ENCODE data around the gene RABGEF1. TPM values are rescaled to one million over a fixed set of nuclear protein-coding genes. Genes with fewer than 3 reads are reported as not detected.

Gene RABGEF1
- polyA plus RNA-seq, 1 of the 3 experiments (the other 2 are of a cell fraction), result 25.6 TPM

DNA sequence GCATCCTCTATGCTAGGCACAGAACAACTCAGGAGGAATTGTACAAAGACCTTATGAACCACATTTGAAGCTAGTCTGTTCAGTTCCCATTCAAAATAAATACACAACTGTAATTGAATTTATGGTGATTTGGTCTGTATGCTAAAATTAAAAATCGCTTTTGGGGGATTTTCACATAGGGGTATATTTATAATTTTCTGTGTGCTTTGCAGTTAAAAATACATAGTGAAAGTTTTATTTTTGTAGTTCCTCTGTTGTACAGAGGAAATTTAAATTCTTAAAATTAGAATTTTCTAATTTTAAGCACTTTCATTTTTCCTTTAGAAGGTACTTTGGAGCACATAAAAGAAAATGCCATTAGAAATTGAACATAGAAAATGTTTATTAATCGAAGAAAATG lies 6.9 kb downstream of the RABGEF1 start:
- peak overlapping the region; percentile 5; the same call in 1 of the 2 replicates for H3K4me2 ChIP-seq
- POLR2A ChIA-PET, result no interaction called here

More for the DNA sequence above, 6.9 kb downstream of the RABGEF1 start:
- peaks cover 73% of the 10 kb centered on the region for H4K20me1 ChIP-seq (ENCODE audit: insufficient read depth)
- H3F3A ChIP-seq (replicated peaks; ENCODE audit: insufficient read depth), result peaks cover 5% of the 10 kb centered on the region
- H3K4me1 ChIP-seq (ENCODE audit: control insufficient read depth in 1 of 2, insufficient read depth in 2 of 2, low read depth in 1 of 2, low read length in 1 of 2), result peaks cover 0 to 14% of the 10 kb centered on the region in 2 experiments; a peak in 3 of 4 replicates
- no peaks in the 10 kb centered on the region for H3K9me2 ChIP-seq
- no peak for DNase-seq
- no peak overlapping the region for H3K4me3 ChIP-seq (ENCODE audit: low read depth in 2 of 2, low read length in 1 of 2)
- H3K36me3 ChIP-seq (replicated peaks in 1 of 2; ENCODE audit: control insufficient read depth in 1 of 2, insufficient read depth in 2 of 2, low read length in 1 of 2), result peaks cover 0 to 12% of the 10 kb centered on the region in 2 experiments
- peak overlapping the region; percentile 13 to 63; a peak in 3 of 4 replicates for H3K27ac ChIP-seq (ENCODE audit: low read depth in 2 of 2, low read length in 1 of 2)
- peaks cover 100% of the 10 kb centered on the region for H3K79me2 ChIP-seq (ENCODE audit: insufficient read depth)
- H3K9ac ChIP-seq, result no peak overlapping the region
- no peaks in the 10 kb centered on the region for H3K9me3 ChIP-seq
- WGBS (ENCODE audit: low lambda C conversion rate), result 92% methylated on average over 2 of the region's 2 CpGs
- CTCF ChIA-PET, result no interaction called here
- no peaks in the 10 kb centered on the region for H3K27me3 ChIP-seq (ENCODE audit: insufficient read depth)
- H2AFZ ChIP-seq (ENCODE audit: low read depth), result no peak overlapping the region
- TF ChIP-seq RXRA (IDR thresholded peaks at IDR 0.05; ENCODE audit: borderline replicate concordance, low read depth) (no peak), RAD21 (IDR thresholded peaks at IDR 0.05; ENCODE audit: low read length) (no peak), RFX5 (IDR thresholded peaks at IDR 0.05; ENCODE audit: low read length) (no peak), POLR2AphosphoS5 (IDR thresholded peaks at IDR 0.05; ENCODE audit: low read depth, low read length) (no peak), GABPA (IDR thresholded peaks at IDR 0.05; ENCODE audit: low read depth) (no peak), YY1 (IDR thresholded peaks at IDR 0.05; ENCODE audit: low read depth) (no peak), MEF2A (IDR thresholded peaks at IDR 0.05; ENCODE audit: borderline replicate concordance, low read depth) (no peak), FOSL2 (IDR thresholded peaks at IDR 0.05; ENCODE audit: borderline replicate concordance, low read depth) (no peak), SIN3A (IDR thresholded peaks at IDR 0.05; ENCODE audit: borderline replicate concordance, low read depth, low read length) (no peak), RCOR1 (IDR thresholded peaks at IDR 0.05; ENCODE audit: low read length) (no peak), NRF1 (IDR thresholded peaks at IDR 0.05; ENCODE audit: low read depth, low read length) (no peak), SMC3 (IDR thresholded peaks at IDR 0.05; ENCODE audit: low read depth, low read length) (no peak), JUND (IDR thresholded peaks at IDR 0.05) (no peak), NFIC (IDR thresholded peaks at IDR 0.05; ENCODE audit: borderline replicate concordance) (no peak)
- TF ChIP-seq, protein P1, sequence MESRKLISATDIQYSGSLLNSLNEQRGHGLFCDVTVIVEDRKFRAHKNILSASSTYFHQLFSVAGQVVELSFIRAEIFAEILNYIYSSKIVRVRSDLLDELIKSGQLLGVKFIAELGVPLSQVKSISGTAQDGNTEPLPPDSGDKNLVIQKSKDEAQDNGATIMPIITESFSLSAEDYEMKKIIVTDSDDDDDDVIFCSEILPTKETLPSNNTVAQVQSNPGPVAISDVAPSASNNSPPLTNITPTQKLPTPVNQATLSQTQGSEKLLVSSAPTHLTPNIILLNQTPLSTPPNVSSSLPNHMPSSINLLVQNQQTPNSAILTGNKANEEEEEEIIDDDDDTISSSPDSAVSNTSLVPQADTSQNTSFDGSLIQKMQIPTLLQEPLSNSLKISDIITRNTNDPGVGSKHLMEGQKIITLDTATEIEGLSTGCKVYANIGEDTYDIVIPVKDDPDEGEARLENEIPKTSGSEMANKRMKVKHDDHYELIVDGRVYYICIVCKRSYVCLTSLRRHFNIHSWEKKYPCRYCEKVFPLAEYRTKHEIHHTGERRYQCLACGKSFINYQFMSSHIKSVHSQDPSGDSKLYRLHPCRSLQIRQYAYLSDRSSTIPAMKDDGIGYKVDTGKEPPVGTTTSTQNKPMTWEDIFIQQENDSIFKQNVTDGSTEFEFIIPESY (IDR thresholded peaks at IDR 0.05; ENCODE audit: borderline replicate concordance, low read depth), result no peak
- TF ChIP-seq, protein P2, sequence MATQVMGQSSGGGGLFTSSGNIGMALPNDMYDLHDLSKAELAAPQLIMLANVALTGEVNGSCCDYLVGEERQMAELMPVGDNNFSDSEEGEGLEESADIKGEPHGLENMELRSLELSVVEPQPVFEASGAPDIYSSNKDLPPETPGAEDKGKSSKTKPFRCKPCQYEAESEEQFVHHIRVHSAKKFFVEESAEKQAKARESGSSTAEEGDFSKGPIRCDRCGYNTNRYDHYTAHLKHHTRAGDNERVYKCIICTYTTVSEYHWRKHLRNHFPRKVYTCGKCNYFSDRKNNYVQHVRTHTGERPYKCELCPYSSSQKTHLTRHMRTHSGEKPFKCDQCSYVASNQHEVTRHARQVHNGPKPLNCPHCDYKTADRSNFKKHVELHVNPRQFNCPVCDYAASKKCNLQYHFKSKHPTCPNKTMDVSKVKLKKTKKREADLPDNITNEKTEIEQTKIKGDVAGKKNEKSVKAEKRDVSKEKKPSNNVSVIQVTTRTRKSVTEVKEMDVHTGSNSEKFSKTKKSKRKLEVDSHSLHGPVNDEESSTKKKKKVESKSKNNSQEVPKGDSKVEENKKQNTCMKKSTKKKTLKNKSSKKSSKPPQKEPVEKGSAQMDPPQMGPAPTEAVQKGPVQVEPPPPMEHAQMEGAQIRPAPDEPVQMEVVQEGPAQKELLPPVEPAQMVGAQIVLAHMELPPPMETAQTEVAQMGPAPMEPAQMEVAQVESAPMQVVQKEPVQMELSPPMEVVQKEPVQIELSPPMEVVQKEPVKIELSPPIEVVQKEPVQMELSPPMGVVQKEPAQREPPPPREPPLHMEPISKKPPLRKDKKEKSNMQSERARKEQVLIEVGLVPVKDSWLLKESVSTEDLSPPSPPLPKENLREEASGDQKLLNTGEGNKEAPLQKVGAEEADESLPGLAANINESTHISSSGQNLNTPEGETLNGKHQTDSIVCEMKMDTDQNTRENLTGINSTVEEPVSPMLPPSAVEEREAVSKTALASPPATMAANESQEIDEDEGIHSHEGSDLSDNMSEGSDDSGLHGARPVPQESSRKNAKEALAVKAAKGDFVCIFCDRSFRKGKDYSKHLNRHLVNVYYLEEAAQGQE (IDR thresholded peaks at IDR 0.05; ENCODE audit: low read depth, low read length), result no peak
- TF ChIP-seq, protein P3, sequence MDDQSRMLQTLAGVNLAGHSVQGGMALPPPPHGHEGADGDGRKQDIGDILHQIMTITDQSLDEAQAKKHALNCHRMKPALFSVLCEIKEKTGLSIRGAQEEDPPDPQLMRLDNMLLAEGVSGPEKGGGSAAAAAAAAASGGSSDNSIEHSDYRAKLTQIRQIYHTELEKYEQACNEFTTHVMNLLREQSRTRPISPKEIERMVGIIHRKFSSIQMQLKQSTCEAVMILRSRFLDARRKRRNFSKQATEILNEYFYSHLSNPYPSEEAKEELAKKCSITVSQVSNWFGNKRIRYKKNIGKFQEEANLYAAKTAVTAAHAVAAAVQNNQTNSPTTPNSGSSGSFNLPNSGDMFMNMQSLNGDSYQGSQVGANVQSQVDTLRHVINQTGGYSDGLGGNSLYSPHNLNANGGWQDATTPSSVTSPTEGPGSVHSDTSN (IDR thresholded peaks at IDR 0.05), result no peak
- TF ChIP-seq, protein P4, sequence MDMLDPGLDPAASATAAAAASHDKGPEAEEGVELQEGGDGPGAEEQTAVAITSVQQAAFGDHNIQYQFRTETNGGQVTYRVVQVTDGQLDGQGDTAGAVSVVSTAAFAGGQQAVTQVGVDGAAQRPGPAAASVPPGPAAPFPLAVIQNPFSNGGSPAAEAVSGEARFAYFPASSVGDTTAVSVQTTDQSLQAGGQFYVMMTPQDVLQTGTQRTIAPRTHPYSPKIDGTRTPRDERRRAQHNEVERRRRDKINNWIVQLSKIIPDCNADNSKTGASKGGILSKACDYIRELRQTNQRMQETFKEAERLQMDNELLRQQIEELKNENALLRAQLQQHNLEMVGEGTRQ (IDR thresholded peaks at IDR 0.05; ENCODE audit: borderline replicate concordance, low read depth, low read length), result no peak
- TF ChIP-seq, protein P5, sequence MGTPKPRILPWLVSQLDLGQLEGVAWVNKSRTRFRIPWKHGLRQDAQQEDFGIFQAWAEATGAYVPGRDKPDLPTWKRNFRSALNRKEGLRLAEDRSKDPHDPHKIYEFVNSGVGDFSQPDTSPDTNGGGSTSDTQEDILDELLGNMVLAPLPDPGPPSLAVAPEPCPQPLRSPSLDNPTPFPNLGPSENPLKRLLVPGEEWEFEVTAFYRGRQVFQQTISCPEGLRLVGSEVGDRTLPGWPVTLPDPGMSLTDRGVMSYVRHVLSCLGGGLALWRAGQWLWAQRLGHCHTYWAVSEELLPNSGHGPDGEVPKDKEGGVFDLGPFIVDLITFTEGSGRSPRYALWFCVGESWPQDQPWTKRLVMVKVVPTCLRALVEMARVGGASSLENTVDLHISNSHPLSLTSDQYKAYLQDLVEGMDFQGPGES (IDR thresholded peaks at IDR 0.05; ENCODE audit: low read depth, low read length), result no peak
